HEK293 (cell line): ENCODE data around the gene PPP1R9B.

Experiments
- CTCF ChIA-PET: fragments of 350-600 bp; formaldehyde crosslinking; extraction: SDS; loops from one replicate; lab custom pipeline; 2021; ENCODE audit warnings: antibody characterized with exemption; lab: Yijun Ruan, JAX
- POLR2A ChIA-PET: fragments of 300-600 bp; formaldehyde crosslinking; extraction: SDS; loops from one replicate; lab custom pipeline; 2020; ENCODE audit warnings: antibody characterized with exemption, inconsistent platforms; lab: Yijun Ruan, JAX
- H3K27ac ChIP-seq: fragments of 200-500 bp; sonication (Bioruptor generic); 2 replicates; pipeline ENCODE4 v1.5.1; 2014; ENCODE audit warnings: low read depth, low read length, control low read depth, inconsistent platforms; ENCODE audit errors: extremely low read depth
- H3K36me3 ChIP-seq, 2 experiments: fragments of 200-500 bp in 1 of 2; sonication (Bioruptor generic) in 1 of 2; 1 replicate in 1 of 2; 2 replicates in 1 of 2; pipeline ENCODE4 v1.5.1; 2014 to 2017; ENCODE audit warnings: inconsistent platforms in 2 of 2, low read length in 2 of 2; ENCODE audit not compliant: control insufficient read depth in 2 of 2, insufficient read depth in 1 of 2
- H3K4me1 ChIP-seq: fragments of 200-500 bp; sonication (Bioruptor generic); 2 replicates; pipeline ENCODE4 v1.5.1; 2014; ENCODE audit warnings: mild to moderate bottlenecking, low read length, inconsistent platforms; ENCODE audit not compliant: control insufficient read depth, insufficient read depth
- H3K4me3 ChIP-seq: 2 replicates; pipeline ENCODE4 v1.5.1; 2011; ENCODE audit warnings: low read depth, mild to moderate bottlenecking, control low read depth, low read length, moderate library complexity
- H3K9me3 ChIP-seq: fragments of 200-500 bp; sonication (Bioruptor generic); 2 replicates; pipeline ENCODE4 v1.5.1; 2014; ENCODE audit warnings: low read depth, low read length, inconsistent platforms; ENCODE audit not compliant: control insufficient read depth, insufficient read depth
- CTCF ChIP-seq: fragments of 450-650 bp; formaldehyde crosslinking; IDR thresholded peaks from 2 replicates; pipeline ENCODE4 v1.5.1; 2016; ENCODE audit warnings: missing biosample characterization, missing genetic modification characterization
- FEZF1 ChIP-seq: fragments of 450-650 bp; formaldehyde crosslinking; IDR thresholded peaks from 2 replicates; pipeline ENCODE4 v1.5.1; 2016; ENCODE audit warnings: missing biosample characterization, missing genetic modification characterization
- GLIS1 ChIP-seq: fragments of 450-650 bp; formaldehyde crosslinking; IDR thresholded peaks from 2 replicates; pipeline ENCODE4 v1.5.1; 2016; ENCODE audit warnings: missing biosample characterization, missing genetic modification characterization
- KLF17 ChIP-seq: fragments of 450-650 bp; formaldehyde crosslinking; IDR thresholded peaks from 2 replicates; pipeline ENCODE4 v1.5.1; 2016; ENCODE audit warnings: missing biosample characterization, missing genetic modification characterization
- OSR2 ChIP-seq: fragments of 450-650 bp; formaldehyde crosslinking; IDR thresholded peaks from 2 replicates; pipeline ENCODE4 v1.5.1; 2016; ENCODE audit warnings: missing biosample characterization, missing genetic modification characterization
- OVOL3 ChIP-seq: fragments of 450-650 bp; formaldehyde crosslinking; IDR thresholded peaks from 2 replicates; pipeline ENCODE4 v1.5.1; 2016; ENCODE audit warnings: missing biosample characterization, missing genetic modification characterization
- SP2 ChIP-seq: fragments of 450-650 bp; formaldehyde crosslinking; IDR thresholded peaks from 2 replicates; pipeline ENCODE4 v1.5.1; 2016; ENCODE audit warnings: missing biosample characterization, missing genetic modification characterization
- SP3 ChIP-seq: fragments of 450-650 bp; formaldehyde crosslinking; IDR thresholded peaks from 2 replicates; pipeline ENCODE4 v1.5.1; 2016; ENCODE audit warnings: missing biosample characterization, missing genetic modification characterization
- ZBTB10 ChIP-seq: fragments of 450-650 bp; formaldehyde crosslinking; IDR thresholded peaks from 2 replicates; pipeline ENCODE4 v1.5.1; 2016; ENCODE audit warnings: missing biosample characterization, missing genetic modification characterization
- ZBTB21 ChIP-seq: fragments of 450-650 bp; formaldehyde crosslinking; IDR thresholded peaks from 2 replicates; pipeline ENCODE4 v1.5.1; 2017; ENCODE audit warnings: missing biosample characterization, missing genetic modification characterization
- ZIC2 ChIP-seq: fragments of 450-650 bp; formaldehyde crosslinking; IDR thresholded peaks from 2 replicates; pipeline ENCODE4 v1.5.1; 2016; ENCODE audit warnings: missing biosample characterization, missing genetic modification characterization
- ZNF121 ChIP-seq: fragments of 450-650 bp; formaldehyde crosslinking; IDR thresholded peaks from 2 replicates; pipeline ENCODE4 v1.5.1; 2016; ENCODE audit warnings: missing biosample characterization, missing genetic modification characterization
- ZNF140 ChIP-seq: fragments of 450-650 bp; formaldehyde crosslinking; IDR thresholded peaks from 2 replicates; pipeline ENCODE4 v1.5.1; 2016; ENCODE audit warnings: missing biosample characterization, missing genetic modification characterization
- ZNF146 ChIP-seq: fragments of 450-650 bp; formaldehyde crosslinking; IDR thresholded peaks from 2 replicates; pipeline ENCODE4 v1.5.1; 2016; ENCODE audit warnings: missing biosample characterization, missing genetic modification characterization
- ZNF169 ChIP-seq: fragments of 450-650 bp; formaldehyde crosslinking; IDR thresholded peaks from 2 replicates; pipeline ENCODE4 v1.5.1; 2016; ENCODE audit warnings: missing biosample characterization, missing genetic modification characterization
- ZNF223 ChIP-seq: fragments of 450-650 bp; formaldehyde crosslinking; IDR thresholded peaks from 2 replicates; pipeline ENCODE4 v1.5.1; 2016; ENCODE audit warnings: missing biosample characterization, missing genetic modification characterization
- ZNF274 ChIP-seq, 2 experiments: fragments of 200-500 bp in 1 of 2; fragments of 450-650 bp in 1 of 2; sonication (Bioruptor generic) in 1 of 2; formaldehyde crosslinking in 1 of 2; IDR thresholded peaks; 2 replicates each; pipeline versions ENCODE4 v1.5.1 to v1.6.1; 2014 to 2016; ENCODE audit warnings: borderline replicate concordance in 1 of 2, inconsistent platforms in 1 of 2, low read length in 1 of 2, missing biosample characterization in 1 of 2, missing genetic modification characterization in 1 of 2
- ZNF324 ChIP-seq: fragments of 450-650 bp; formaldehyde crosslinking; IDR thresholded peaks from 2 replicates; pipeline ENCODE4 v1.5.1; 2016; ENCODE audit warnings: missing biosample characterization, missing genetic modification characterization
- ZNF549 ChIP-seq: fragments of 450-650 bp; IDR thresholded peaks from 2 replicates; pipeline ENCODE4 v1.5.1; 2018; ENCODE audit warnings: missing biosample characterization, missing genetic modification characterization, mild to moderate bottlenecking, inconsistent platforms, moderate library complexity
- ZNF561 ChIP-seq: fragments of 450-650 bp; IDR thresholded peaks from 2 replicates; pipeline ENCODE4 v1.5.1; 2018; ENCODE audit warnings: missing biosample characterization, missing genetic modification characterization, borderline replicate concordance
- ZNF580 ChIP-seq: fragments of 450-650 bp; formaldehyde crosslinking; IDR thresholded peaks from 2 replicates; pipeline ENCODE4 v1.5.1; 2016; ENCODE audit warnings: missing biosample characterization, missing genetic modification characterization
- ZNF600 ChIP-seq: fragments of 450-650 bp; formaldehyde crosslinking; IDR thresholded peaks from 2 replicates; pipeline ENCODE4 v1.5.1; 2016; ENCODE audit warnings: missing biosample characterization, missing genetic modification characterization
- ZNF626 ChIP-seq: fragments of 450-650 bp; sonication (Bioruptor Pico); formaldehyde crosslinking; IDR thresholded peaks from 2 replicates; pipeline ENCODE4 v1.5.1; 2018; ENCODE audit warnings: missing biosample characterization, missing genetic modification characterization, inconsistent platforms
- ZNF654 ChIP-seq: fragments of 450-650 bp; formaldehyde crosslinking; IDR thresholded peaks from 2 replicates; pipeline ENCODE4 v1.5.1; 2016; ENCODE audit warnings: low read depth, missing biosample characterization, missing genetic modification characterization
- ZNF664 ChIP-seq: fragments of 450-650 bp; formaldehyde crosslinking; IDR thresholded peaks from 2 replicates; pipeline ENCODE4 v1.5.1; 2016; ENCODE audit warnings: missing biosample characterization, missing genetic modification characterization

PPP1R9B gene

GRCh38 chr17:50141745-50142110, 8.7 kb downstream of the PPP1R9B start:
- TF ChIP-seq FEZF1 (tag by site-specific recombination) = no peak
- no peak for TF ChIP-seq ZNF561 (tag by site-specific recombination)
- TF ChIP-seq ZNF580 (tag by site-specific recombination) = no peak
- TF ChIP-seq ZBTB10 = no peak
- TF ChIP-seq OVOL3 (tag by site-specific recombination) = no peak
- TF ChIP-seq, all 188 proteins: peak for 0
- CTCF ChIA-PET = interaction anchor here (0.8 to 3.8 kb wide), 6 partner anchors 8 to 48 kb away, joined by 3 to 52 read pairs (median 10); partner anchors contain the start of genes PPP1R9B and SAMD14
- POLR2A ChIA-PET = no interaction called here
- no peak overlapping the region for H3K4me3 ChIP-seq
- H3K36me3 ChIP-seq = peaks cover 35 to 100% of the 10 kb centered on the region in 2 experiments
- no peaks in the 10 kb centered on the region for H3K4me1 ChIP-seq
- no peak overlapping the region for H3K27ac ChIP-seq
- H3K9me3 ChIP-seq = no peaks in the 10 kb centered on the region

GRCh38 chr17:50141026-50141744, 9.3 kb downstream of the PPP1R9B start:
- POLR2A ChIA-PET = interaction anchor here (1.3 to 1.5 kb wide), 2 partner anchors 10 to 11 kb away, joined by 3 to 7 read pairs; no protein-coding TSS in a partner anchor
- peaks cover 37 to 100% of the 10 kb centered on the region in 2 experiments for H3K36me3 ChIP-seq

GRCh38 chr17:50139950-50140885, 10.3 kb downstream of the PPP1R9B start:
- Histone ChIP-seq H3K27ac (no peak overlapping the region), H3K36me3 (peaks cover 32 to 100% of the 10 kb centered on the region in 2 experiments)
- POLR2A ChIA-PET = interaction anchor here (1.0 to 1.5 kb wide), 5 partner anchors 8 to 60 kb away, joined by 3 to 10 read pairs (median 3); no protein-coding TSS in a partner anchor
- TF ChIP-seq ZNF664 (tag by site-specific recombination) = no peak
- peak; percentile 98 for TF ChIP-seq ZNF140 (tag by site-specific recombination)
- 0 out of 2 replicates have a peak, but pooled peaks have one; percentile 30 for TF ChIP-seq ZBTB21 (tag by site-specific recombination)
- TF ChIP-seq SP2 (tag by site-specific recombination) = peak; percentile 74
- TF ChIP-seq ZIC2 (tag by site-specific recombination) = peak; percentile 95
- peak; percentile 69 for TF ChIP-seq SP3 (tag by site-specific recombination)
- TF ChIP-seq ZNF169 (tag by site-specific recombination) = no peak
- TF ChIP-seq ZNF324 = 0 out of 2 replicates have a peak, but pooled peaks have one; percentile 51
- TF ChIP-seq ZNF654 (tag by site-specific recombination) = peak; percentile 41
- TF ChIP-seq CTCF (tag by site-specific recombination) = peak; percentile 87
- peak; percentile 38; the same call in 1 of the 2 replicates for TF ChIP-seq OSR2 (tag by site-specific recombination)
- peak; percentile 65 for TF ChIP-seq GLIS1 (tag by site-specific recombination)
- no peak for TF ChIP-seq ZNF223 (tag by site-specific recombination)
- TF ChIP-seq KLF17 (tag by site-specific recombination) = peak; percentile 86
- TF ChIP-seq ZNF549 (tag by site-specific recombination) = no peak

More at GRCh38 chr17:50141026-50141744, 9.3 kb downstream of the PPP1R9B start:
- no peaks in the 10 kb centered on the region for H3K4me1 ChIP-seq
- H3K4me3 ChIP-seq = no peak overlapping the region
- no peak overlapping the region for H3K27ac ChIP-seq
- CTCF ChIA-PET = interaction anchor here (0.6 to 3.8 kb wide), 11 partner anchors 9 to 125 kb away, joined by 3 to 52 read pairs (median 5); partner anchors contain the start of genes PPP1R9B and SAMD14
- TF ChIP-seq ZNF274 (IDR thresholded peaks at IDR 0.05; ENCODE audit: low read length) = no peak
- peak; percentile 87; the same call in 1 of the 2 replicates for TF ChIP-seq ZNF274 (tag by site-specific recombination; IDR thresholded peaks at IDR 0.05; ENCODE audit: borderline replicate concordance)
- TF ChIP-seq ZNF121 (tag by site-specific recombination) = 0 out of 2 replicates have a peak, but pooled peaks have one; percentile 52
- TF ChIP-seq ZNF146 (tag by site-specific recombination) = no peak
- no peak for TF ChIP-seq ZNF626 (tag by site-specific recombination)
- peak; percentile 44; the same call in 1 of the 2 replicates for TF ChIP-seq ZNF600 (tag by site-specific recombination)
- no peaks in the 10 kb centered on the region for H3K9me3 ChIP-seq

More at GRCh38 chr17:50139950-50140885, 10.3 kb downstream of the PPP1R9B start:
- H3K4me3 ChIP-seq = no peak overlapping the region
- no peaks in the 10 kb centered on the region for H3K4me1 ChIP-seq
- CTCF ChIA-PET = interaction anchor here (0.6 to 3.8 kb wide), 22 partner anchors 10 to 1209 kb away, joined by 3 to 52 read pairs (median 5); partner anchors contain the start of genes PPP1R9B, SAMD14 and TMEM92
- H3K9me3 ChIP-seq = no peaks in the 10 kb centered on the region
